GF-D8 (cell line): ENCODE results near the gene SLC7A5.

Experiments
- DNase-seq: peaks from one replicate; lab custom pipeline; 2025; lab: John Stamatoyannopoulos, UW

SLC7A5 gene

GRCh38 chr16:87846705-87847466 lies 22.4 kb downstream of the SLC7A5 start:
- no peak for DNase-seq

GRCh38 chr16:87845807-87846619 lies 23.3 kb downstream of the SLC7A5 start:
- DNase-seq = no peak

- no peak for DNase-seq
These were observed 24.1 kb downstream of the SLC7A5 start for GRCh38 chr16:87845213-87845612.

- DNase-seq = no peak
These were observed 24.5 kb downstream of the SLC7A5 start for GRCh38 chr16:87844809-87845208.

GRCh38 chr16:87844120-87844733 lies 25.1 kb downstream of the SLC7A5 start:
- no peak for DNase-seq

- no peak for DNase-seq
These were observed 25.6 kb downstream of the SLC7A5 start for GRCh38 chr16:87843678-87844105.

- no peak for DNase-seq
These were observed 27.0 kb downstream of the SLC7A5 start for GRCh38 chr16:87842209-87842869.

GRCh38 chr16:87841340-87842208 lies 27.7 kb downstream of the SLC7A5 start:
- DNase-seq = no peak

DNA sequence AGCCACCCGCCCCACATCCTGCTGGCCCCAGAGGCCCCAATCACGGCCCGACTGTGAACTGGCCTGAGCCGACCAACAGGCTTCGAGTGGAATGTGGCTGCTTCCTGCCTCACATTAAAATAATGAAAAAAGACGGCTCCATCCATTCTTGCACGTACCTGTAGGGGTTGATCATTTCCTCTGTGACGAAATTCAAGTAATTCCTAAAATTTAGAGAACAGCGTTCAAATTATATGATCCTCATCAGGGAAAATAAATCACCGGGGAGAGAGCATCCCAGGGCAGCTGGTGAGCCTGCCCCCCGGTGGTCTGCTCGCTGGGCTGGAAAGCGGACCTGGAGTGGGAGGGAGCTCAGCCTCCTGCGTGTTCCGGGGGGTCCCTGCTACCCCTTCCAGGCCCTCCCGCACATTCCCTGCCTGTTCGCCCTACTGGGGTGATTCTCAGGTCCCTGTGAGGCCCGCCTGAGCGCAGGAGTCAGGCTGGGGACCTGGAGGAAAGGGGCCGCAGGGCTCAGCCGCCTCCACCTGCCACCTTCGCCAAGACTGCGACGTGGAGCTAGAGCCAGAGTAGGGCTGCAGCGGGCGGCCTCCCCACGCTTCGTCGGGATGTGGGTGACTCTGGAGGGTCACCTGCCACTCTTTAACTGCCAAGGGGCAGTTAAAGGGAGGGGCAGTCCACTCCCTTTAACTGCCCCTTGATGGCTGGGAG lies 28.9 kb downstream of the SLC7A5 start:
- DNase-seq = no peak

GRCh38 chr16:87839542-87840270 lies 29.6 kb downstream of the SLC7A5 start:
- no peak for DNase-seq

DNA sequence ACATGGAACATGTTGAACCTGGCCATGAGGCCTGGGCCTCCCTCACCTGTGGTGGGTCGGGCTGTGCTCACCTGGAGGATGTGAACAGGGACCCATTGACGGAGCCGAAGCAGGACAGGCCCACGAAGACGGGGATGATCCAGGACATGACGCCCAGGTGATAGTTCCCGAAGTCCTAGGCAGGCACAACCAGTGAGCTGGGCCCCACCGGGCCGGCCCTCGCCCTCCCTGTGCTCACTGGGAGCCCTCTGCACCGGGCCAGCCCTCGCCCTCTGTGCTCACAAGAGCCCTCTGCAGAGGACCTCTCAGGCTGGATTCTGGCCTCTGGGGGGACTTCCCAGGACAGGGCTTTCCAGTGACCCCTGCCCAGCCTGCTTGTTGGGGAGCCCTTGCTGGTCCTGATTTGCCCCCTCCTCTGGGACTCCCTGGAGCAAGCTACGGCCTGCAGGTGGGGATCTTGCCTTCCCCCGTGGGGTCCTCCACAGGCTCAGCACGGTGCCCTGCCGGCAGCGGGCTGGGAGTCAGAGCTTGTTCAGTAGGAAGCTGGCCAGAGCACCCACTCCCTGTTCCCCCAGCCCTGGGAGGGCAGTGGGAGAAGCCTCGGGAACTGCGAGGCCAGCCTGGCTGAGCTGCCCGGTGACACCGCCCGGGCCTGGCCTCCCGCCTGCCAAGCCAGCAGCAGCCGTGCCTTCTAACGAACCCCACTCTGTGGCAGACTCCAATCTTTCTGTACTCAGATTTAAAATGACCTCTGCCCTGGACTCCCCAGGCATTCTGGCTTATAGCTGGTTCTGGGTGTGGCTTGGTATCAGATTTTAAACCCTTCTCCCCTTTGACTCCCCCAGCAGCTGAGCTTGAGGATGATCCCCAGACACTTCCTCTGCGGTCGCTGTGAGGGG lies 30.4 kb downstream of the SLC7A5 start:
- no peak for DNase-seq

DNA sequence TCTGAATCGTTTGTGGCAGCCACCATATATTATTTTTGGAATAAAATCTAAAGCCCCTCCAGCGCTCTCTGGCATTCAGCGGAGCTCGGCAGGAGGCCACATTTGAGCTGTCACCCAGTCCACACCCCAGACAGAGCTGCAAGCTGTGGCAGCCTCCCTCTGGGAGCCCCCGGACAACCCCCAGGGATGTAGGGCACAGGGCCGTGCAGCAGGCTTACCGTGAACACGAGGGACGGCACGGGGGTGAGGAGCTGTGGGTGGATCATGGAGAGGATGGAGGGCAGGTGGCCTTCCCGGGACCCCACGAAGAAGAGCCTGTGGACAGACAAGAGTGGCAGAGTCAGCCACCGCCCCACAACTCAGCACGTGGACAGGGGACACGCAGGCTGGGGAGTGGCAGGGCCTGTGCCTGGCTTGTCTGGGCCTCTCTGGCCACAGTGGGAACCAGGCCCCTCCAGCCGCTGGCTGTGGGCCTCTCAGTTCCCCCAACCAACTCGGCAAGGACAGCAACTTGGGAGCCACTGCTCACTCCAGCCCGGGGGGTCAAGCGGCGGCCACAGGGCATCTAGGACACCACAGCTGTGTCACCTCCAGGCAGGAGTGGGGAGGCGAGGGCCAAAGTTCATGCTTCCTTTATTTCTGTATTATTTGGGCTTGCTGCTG lies 31.5 kb downstream of the SLC7A5 start:
- no peak for DNase-seq

- no peak for DNase-seq
These were observed 32.3 kb downstream of the SLC7A5 start for GRCh38 chr16:87836844-87837581.

GRCh38 chr16:87836346-87836843 lies 32.9 kb downstream of the SLC7A5 start:
- DNase-seq = no peak

DNA sequence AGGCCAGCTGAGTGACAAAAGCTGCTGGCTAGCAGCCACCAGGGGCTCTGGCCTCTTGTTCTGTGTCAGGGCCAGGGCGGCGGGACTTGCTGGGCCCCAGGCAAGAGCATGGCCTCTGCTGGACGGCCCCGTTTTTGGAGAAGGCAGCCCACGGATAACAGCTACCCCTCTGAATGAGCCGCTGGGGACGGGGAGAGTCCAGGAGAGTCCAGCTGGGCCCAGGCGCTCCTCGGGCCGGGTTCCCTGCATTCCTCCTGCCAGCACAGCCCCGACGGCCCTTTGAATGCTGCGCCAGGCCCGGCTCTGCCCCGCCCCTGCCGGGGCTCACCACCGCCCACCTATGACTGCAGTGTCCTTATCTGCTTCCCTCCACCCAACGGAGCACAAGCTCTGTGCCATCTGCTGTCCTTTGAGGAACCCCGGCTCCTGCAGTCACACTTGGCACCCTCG lies 33.4 kb downstream of the SLC7A5 start:
- DNase-seq = no peak

- DNase-seq = no peak
These were observed 34.4 kb downstream of the SLC7A5 start for GRCh38 chr16:87834668-87835473.
